MM.1S (cell line): ENCODE results near the gene ATXN1.

Source experiments
- DNase-seq: peaks from one replicate; pipeline ENCODE4 v3.0.0-alpha.2; 2015
- H2AFZ ChIP-seq: fragments of 300-600 bp; sonication (generic); 2 replicates; pipeline ENCODE4 v1.6.0; 2016; ENCODE audit warnings: antibody characterized with exemption, low read length
- H3F3A ChIP-seq: fragments of 300-600 bp; sonication (generic); 2 replicates; pipeline ENCODE4 v1.6.1; 2016; ENCODE audit warnings: mild to moderate bottlenecking, antibody characterized with exemption, low read length, moderate library complexity, mixed read lengths; ENCODE audit not compliant: insufficient read depth
- H3K27ac ChIP-seq: fragments of 300-600 bp; sonication (generic); 2 replicates; pipeline ENCODE4 v1.5.1; 2016; ENCODE audit warnings: mild to moderate bottlenecking, low read length
- H3K27me3 ChIP-seq: fragments of 300-600 bp; sonication (generic); replicated peaks from 2 replicates; pipeline ENCODE4 v1.6.0; 2016; ENCODE audit warnings: low read length; ENCODE audit not compliant: insufficient read depth
- H3K36me3 ChIP-seq: fragments of 300-600 bp; sonication (generic); replicated peaks from 2 replicates; pipeline ENCODE4 v1.6.1; 2016; ENCODE audit warnings: mild to moderate bottlenecking, low read length, mixed read lengths; ENCODE audit not compliant: insufficient read depth
- H3K4me1 ChIP-seq: fragments of 300-600 bp; sonication (generic); 2 replicates; pipeline ENCODE4 v1.6.1; 2016; ENCODE audit warnings: low read length, mixed read lengths
- H3K4me2 ChIP-seq: fragments of 300-600 bp; sonication (generic); 2 replicates; pipeline ENCODE4 v1.6.0; 2016; ENCODE audit warnings: low read depth, low read length
- H3K4me3 ChIP-seq: fragments of 300-600 bp; sonication (generic); 2 replicates; pipeline ENCODE4 v1.5.1; 2016; ENCODE audit warnings: low read length, mixed read lengths
- H3K79me2 ChIP-seq: fragments of 300-600 bp; sonication (generic); 2 replicates; pipeline ENCODE4 v1.6.1; 2016; ENCODE audit warnings: mixed run types, low read length, mixed read lengths
- H3K9ac ChIP-seq: fragments of 300-600 bp; sonication (generic); 2 replicates; pipeline ENCODE4 v1.6.1; 2016; ENCODE audit warnings: low read length, mixed read lengths
- H3K9me2 ChIP-seq: fragments of 300-600 bp; sonication (generic); replicated peaks from 2 replicates; pipeline ENCODE4 v1.6.1; 2016; ENCODE audit warnings: mild to moderate bottlenecking, low read length, mixed read lengths; ENCODE audit not compliant: insufficient read depth
- H3K9me3 ChIP-seq: fragments of 300-600 bp; sonication (generic); replicated peaks from 2 replicates; pipeline ENCODE4 v1.6.1; 2016; ENCODE audit warnings: mild to moderate bottlenecking, low read length, mixed read lengths; ENCODE audit not compliant: insufficient read depth
- H4K20me1 ChIP-seq: fragments of 300-600 bp; sonication (generic); 2 replicates; pipeline ENCODE4 v1.6.1; 2016; ENCODE audit warnings: mild to moderate bottlenecking, low read length, moderate library complexity, mixed read lengths; ENCODE audit not compliant: insufficient read depth
- CTCF ChIP-seq: fragments of 300-600 bp; sonication (generic); IDR thresholded peaks from 2 replicates; pipeline ENCODE4 v1.5.1; 2016; ENCODE audit warnings: antibody characterized with exemption, low read length, mixed read lengths
- EZH2 ChIP-seq: fragments of 300-600 bp; sonication (generic); optimal IDR thresholded peaks from 2 replicates; pipeline ENCODE3; 2017; ENCODE audit warnings: low read depth, mild to moderate bottlenecking, antibody characterized with exemption, low read length, mixed read lengths
- EZH2phosphoT487 ChIP-seq: fragments of 300-600 bp; sonication (generic); IDR thresholded peaks from 2 replicates; pipeline ENCODE4 v1.6.1; 2018; ENCODE audit warnings: antibody characterized with exemption, low read length

Gene ATXN1

GRCh38 chr6:16764188-16764950 lies 3.1 kb upstream of the ATXN1 start:
- H3K9ac ChIP-seq = 0 out of 2 replicates have a peak overlapping the region, but pooled peaks have one; percentile 78
- no peaks in the 10 kb centered on the region for H3K36me3 ChIP-seq
- H2AFZ ChIP-seq = no peak overlapping the region
- H3K27me3 ChIP-seq = no peaks in the 10 kb centered on the region
- no peaks in the 10 kb centered on the region for H3K79me2 ChIP-seq
- peak; percentile 31 for DNase-seq
- peaks cover 28% of the 10 kb centered on the region for H3K4me1 ChIP-seq
- no peak overlapping the region for H3K27ac ChIP-seq
- no peak overlapping the region for H3K4me3 ChIP-seq
- peaks cover 33% of the 10 kb centered on the region for H3F3A ChIP-seq
- peak overlapping the region; percentile 90; the same call in 1 of the 2 replicates for H3K4me2 ChIP-seq
- no peaks in the 10 kb centered on the region for H3K9me2 ChIP-seq
- H3K9me3 ChIP-seq = no peaks in the 10 kb centered on the region
- no peaks in the 10 kb centered on the region for H4K20me1 ChIP-seq
- TF ChIP-seq CTCF (peak; percentile 50), EZH2phosphoT487 (no peak)

DNA sequence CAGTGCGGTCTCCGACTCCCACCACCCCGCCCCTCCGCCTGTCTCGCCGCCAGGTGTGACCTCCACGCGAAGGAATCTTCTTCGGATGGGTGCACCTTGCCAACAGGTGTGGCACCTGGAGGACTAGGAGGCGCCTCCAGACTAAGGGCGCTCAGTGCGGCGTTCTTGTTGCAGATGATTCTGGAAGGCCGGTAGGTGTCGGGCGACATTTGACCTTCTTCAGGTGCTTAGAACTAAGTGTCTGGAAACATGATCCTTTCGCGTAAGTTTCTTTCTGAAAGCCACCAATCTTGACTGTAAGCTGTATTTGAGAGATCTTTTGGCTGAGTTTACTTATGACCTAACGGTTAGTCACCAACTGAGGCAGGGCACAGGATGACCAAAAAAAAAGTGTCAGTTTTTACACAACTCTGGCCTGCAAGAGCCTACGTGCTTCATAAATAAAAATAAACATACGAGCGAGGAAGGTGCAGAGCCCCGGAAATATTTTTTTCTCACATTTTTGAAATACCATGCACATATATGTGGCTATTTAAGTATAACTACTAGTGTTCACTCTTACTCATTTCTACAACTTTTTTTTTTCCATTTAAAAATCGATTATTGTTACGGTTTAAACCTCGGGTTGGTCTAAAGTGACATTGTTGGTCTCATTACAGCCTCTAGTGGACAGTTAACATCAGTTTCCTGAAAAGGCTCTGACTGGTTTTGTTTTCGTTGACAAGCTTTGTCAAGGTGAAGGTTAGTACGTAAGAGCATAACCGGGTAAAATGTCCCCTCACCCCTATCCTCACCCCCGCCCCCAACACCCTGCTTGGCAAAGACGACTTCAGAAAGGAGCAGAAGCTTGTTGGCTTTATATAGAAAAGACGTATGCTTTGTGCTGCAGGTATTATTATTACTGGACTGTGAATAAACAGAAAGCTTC lies 1.6 kb upstream of the ATXN1 start:
- Histone ChIP-seq H3K79me2 (peaks cover 14% of the 10 kb centered on the region), H3K27ac (peak overlapping the region; percentile 93), H3K9me3 (no peaks in the 10 kb centered on the region), H3K4me2 (peak overlapping the region; percentile 90), H3K4me1 (peaks cover 36% of the 10 kb centered on the region), H2AFZ (peak overlapping the region; percentile 57), H3F3A (peaks cover 33% of the 10 kb centered on the region), H3K4me3 (peak overlapping the region; percentile 76), H3K27me3 (no peaks in the 10 kb centered on the region), H3K36me3 (no peaks in the 10 kb centered on the region), H3K9me2 (no peaks in the 10 kb centered on the region), H3K9ac (peak overlapping the region; percentile 78), H4K20me1 (no peaks in the 10 kb centered on the region)
- TF ChIP-seq EZH2phosphoT487 = no peak
- TF ChIP-seq EZH2 = no peak
- TF ChIP-seq CTCF = peak; percentile 66
- peak; percentile 81 for DNase-seq

DNA sequence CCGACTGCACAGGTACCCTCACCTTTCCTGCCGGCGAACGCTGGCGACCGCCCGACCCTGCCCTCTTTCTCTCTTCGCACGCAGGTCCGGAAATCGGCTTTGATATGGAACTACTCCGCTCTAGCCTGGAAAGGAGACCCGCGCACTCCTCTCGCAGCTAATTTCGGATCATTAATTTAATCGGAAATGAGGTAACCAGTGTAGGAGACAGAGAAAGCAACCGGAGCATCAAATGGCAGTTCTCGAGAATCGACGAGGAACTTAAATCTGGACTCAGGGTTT lies 949 bp upstream of the ATXN1 start:
- Histone ChIP-seq H3F3A (peaks cover 33% of the 10 kb centered on the region), H3K79me2 (peaks cover 19% of the 10 kb centered on the region), H3K9me2 (no peaks in the 10 kb centered on the region), H3K9me3 (no peaks in the 10 kb centered on the region), H2AFZ (peak overlapping the region; percentile 49), H3K4me2 (peak overlapping the region; percentile 90), H3K4me1 (peaks cover 39% of the 10 kb centered on the region), H3K9ac (peak overlapping the region; percentile 78), H4K20me1 (no peaks in the 10 kb centered on the region), H3K27me3 (no peaks in the 10 kb centered on the region), H3K4me3 (peak overlapping the region; percentile 76), H3K27ac (peak overlapping the region; percentile 93), H3K36me3 (no peaks in the 10 kb centered on the region)
- DNase-seq = no peak
- TF ChIP-seq CTCF (no peak), EZH2 (no peak), EZH2phosphoT487 (no peak)
